ENCODE data around the gene GATC. TPM values are rescaled to one million over a fixed set of nuclear protein-coding genes. Genes with fewer than 3 reads are reported as not detected.

Gene GATC
- total RNA-seq, 2 donors from 2014 or later, result 16.9 to 24.1 TPM

GRCh38 chr12:120470150-120470784 lies 24.0 kb downstream of the GATC start:
- no peaks in the 10 kb centered on the region for H3K27me3 ChIP-seq
- H3K27ac ChIP-seq, result peak overlapping the region; percentile 81 to 95 (median 88)
- no peaks in the 10 kb centered on the region for H3K36me3 ChIP-seq (replicated peaks in 1 of 2; ENCODE audit: insufficient read depth in 1 of 2, low read depth in 2 of 2)
- no peaks in the 10 kb centered on the region for H3K9me3 ChIP-seq
- DNase-seq (no peak), ATAC-seq (peak; percentile 2)
- no peak for TF ChIP-seq CTCF (IDR thresholded peaks at IDR 0.05)
- no peak for TF ChIP-seq POLR2A (IDR thresholded peaks at IDR 0.05)
- intact Hi-C loops (cut with DNase I), result no loop called here
- H3K4me1 ChIP-seq, result peaks cover 37% of the 10 kb centered on the region
- 64 to 76% methylated on average over 21 to 26 of the region's 26 CpGs for WGBS, 2 donors
- H3K4me3 ChIP-seq, result peak overlapping the region; percentile 27 to 53

- peaks cover 16% of the 10 kb centered on the region for H3K4me1 ChIP-seq
- H3K36me3 ChIP-seq (replicated peaks in 1 of 2; ENCODE audit: insufficient read depth in 1 of 2, low read depth in 2 of 2), result no peaks in the 10 kb centered on the region
- H3K4me3 ChIP-seq, result no peak overlapping the region
- no peak overlapping the region for H3K27ac ChIP-seq
- ATAC-seq, result no peak
- H3K27me3 ChIP-seq, result no peaks in the 10 kb centered on the region
- intact Hi-C loops (cut with DNase I), result no loop called here
- TF ChIP-seq POLR2A (IDR thresholded peaks at IDR 0.05), result no peak
- TF ChIP-seq CTCF (IDR thresholded peaks at IDR 0.05), result no peak
- H3K9me3 ChIP-seq, result no peaks in the 10 kb centered on the region
- no peak for DNase-seq
Observed at GRCh38 chr12:120472521-120472920, 26.3 kb downstream of the GATC start.

- no peaks in the 10 kb centered on the region for H3K9me3 ChIP-seq
- H3K4me3 ChIP-seq, result no peak overlapping the region
- H3K36me3 ChIP-seq (replicated peaks in 1 of 2; ENCODE audit: insufficient read depth in 1 of 2, low read depth in 2 of 2), result no peaks in the 10 kb centered on the region
- peaks cover 7% of the 10 kb centered on the region for H3K4me1 ChIP-seq
- 73 to 74% methylated on average over 6 of the region's 6 CpGs for WGBS, 2 donors
- TF ChIP-seq POLR2A (IDR thresholded peaks at IDR 0.05), result no peak
- TF ChIP-seq CTCF (IDR thresholded peaks at IDR 0.05), result no peak
- H3K27ac ChIP-seq, result peak overlapping the region in 1 of 4 donors; percentile 63
- no peaks in the 10 kb centered on the region for H3K27me3 ChIP-seq
- no peak for DNase-seq
- intact Hi-C loops (cut with DNase I), result no loop called here
- no peak for ATAC-seq
Observed at GRCh38 chr12:120473807-120474615, 27.8 kb downstream of the GATC start.

GRCh38 chr12:120474616-120474960 lies 28.3 kb downstream of the GATC start:
- no peaks in the 10 kb centered on the region for H3K27me3 ChIP-seq
- peak overlapping the region in 1 of 4 donors; percentile 63 for H3K27ac ChIP-seq
- no peaks in the 10 kb centered on the region for H3K9me3 ChIP-seq
- TF ChIP-seq POLR2A (IDR thresholded peaks at IDR 0.05) (no peak), CTCF (IDR thresholded peaks at IDR 0.05) (no peak)
- H3K36me3 ChIP-seq (replicated peaks in 1 of 2; ENCODE audit: insufficient read depth in 1 of 2, low read depth in 2 of 2), result no peaks in the 10 kb centered on the region
- DNase-seq, result peak in 3 of 4 donors; percentile 32 to 61 (median 48)
- H3K4me1 ChIP-seq, result peaks cover 7% of the 10 kb centered on the region
- intact Hi-C loops (cut with DNase I), result no loop called here
- ATAC-seq, result peak; percentile 36
- no peak overlapping the region for H3K4me3 ChIP-seq
- 17 to 31% methylated on average over 2 of the region's 2 CpGs for WGBS, 2 donors

All from body of pancreas (tissue), 4 donors.